ENCODE data around the gene CPNE4. TPM values are rescaled to one million over a fixed set of nuclear protein-coding genes. Genes with fewer than 3 reads are reported as not detected.

CPNE4 gene
- total RNA-seq, 1 experiment from 2014 or later, result 1.9 TPM

DNA sequence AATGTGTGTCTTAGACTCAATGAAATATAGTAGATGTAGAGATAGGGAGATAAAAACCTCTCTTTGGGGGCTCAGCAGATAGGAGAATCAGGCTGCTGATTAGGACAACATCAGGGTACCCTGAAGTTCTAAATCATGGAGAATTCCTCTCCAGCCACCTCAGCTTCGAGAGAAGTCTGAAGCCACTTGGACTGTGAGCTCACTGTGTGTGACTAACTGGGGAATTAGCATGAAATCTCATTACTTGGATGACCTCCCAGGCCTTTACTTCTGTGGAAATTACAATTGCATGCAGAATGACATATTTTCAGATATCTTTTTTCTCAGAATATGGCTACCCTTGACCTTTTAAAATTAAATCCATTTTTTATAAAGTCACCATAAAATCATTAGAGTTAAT, 404.0 kb downstream of the CPNE4 start:
- no peak overlapping the region for H4K91ac ChIP-seq (ENCODE audit: insufficient read length, low read depth, low read length)
- no peaks in the 10 kb centered on the region for H3K9me3 ChIP-seq (ENCODE audit: control insufficient read depth, low read depth, low read length)
- H3K4me2 ChIP-seq (ENCODE audit: insufficient read depth, insufficient read length, low read length), result no peak overlapping the region
- no peak overlapping the region for H3K14ac ChIP-seq (ENCODE audit: insufficient read depth, low read length)
- no peak overlapping the region for H4K8ac ChIP-seq (replicated peaks; ENCODE audit: insufficient read length, low read depth, low read length)
- H2BK5ac ChIP-seq (ENCODE audit: insufficient read length, low read length), result no peak overlapping the region
- no peak overlapping the region for H2BK20ac ChIP-seq (ENCODE audit: low read depth, low read length, poor library complexity, severe bottlenecking)
- Mint-ChIP-seq H3K4me1 (no peaks in the 10 kb centered on the region), H3K27ac (no peak overlapping the region), H3K36me3 (ENCODE audit: insufficient read depth in 1 of 3, low read depth in 3 of 3) (no peaks in the 10 kb centered on the region; a peak in 1 of 7 replicates), H3K9me3 (peaks cover 0 to 3% of the 10 kb centered on the region in 2 experiments; a peak in 1 of 5 replicates), H3K27me3 (ENCODE audit: low read depth) (no peaks in the 10 kb centered on the region), H3K4me3 (no peak overlapping the region)
- no peak for DNase-seq
- no peak overlapping the region for H2AFZ ChIP-seq (ENCODE audit: low read length)
- no peak overlapping the region for H3K9ac ChIP-seq (ENCODE audit: extremely low read depth, insufficient read length, low read length)
- no peak overlapping the region for H3K23ac ChIP-seq (ENCODE audit: insufficient read length, low read depth, low read length)
- no peak overlapping the region for H2BK15ac ChIP-seq (ENCODE audit: low read depth, low read length)
- TF ChIP-seq, protein P1, sequence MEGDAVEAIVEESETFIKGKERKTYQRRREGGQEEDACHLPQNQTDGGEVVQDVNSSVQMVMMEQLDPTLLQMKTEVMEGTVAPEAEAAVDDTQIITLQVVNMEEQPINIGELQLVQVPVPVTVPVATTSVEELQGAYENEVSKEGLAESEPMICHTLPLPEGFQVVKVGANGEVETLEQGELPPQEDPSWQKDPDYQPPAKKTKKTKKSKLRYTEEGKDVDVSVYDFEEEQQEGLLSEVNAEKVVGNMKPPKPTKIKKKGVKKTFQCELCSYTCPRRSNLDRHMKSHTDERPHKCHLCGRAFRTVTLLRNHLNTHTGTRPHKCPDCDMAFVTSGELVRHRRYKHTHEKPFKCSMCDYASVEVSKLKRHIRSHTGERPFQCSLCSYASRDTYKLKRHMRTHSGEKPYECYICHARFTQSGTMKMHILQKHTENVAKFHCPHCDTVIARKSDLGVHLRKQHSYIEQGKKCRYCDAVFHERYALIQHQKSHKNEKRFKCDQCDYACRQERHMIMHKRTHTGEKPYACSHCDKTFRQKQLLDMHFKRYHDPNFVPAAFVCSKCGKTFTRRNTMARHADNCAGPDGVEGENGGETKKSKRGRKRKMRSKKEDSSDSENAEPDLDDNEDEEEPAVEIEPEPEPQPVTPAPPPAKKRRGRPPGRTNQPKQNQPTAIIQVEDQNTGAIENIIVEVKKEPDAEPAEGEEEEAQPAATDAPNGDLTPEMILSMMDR (conservative IDR thresholded peaks at IDR 0.05), result no peak
- H3K27ac ChIP-seq (ENCODE audit: insufficient read length, low read depth, low read length), result no peak overlapping the region
- H3K18ac ChIP-seq (ENCODE audit: insufficient read length, low read depth, low read length), result no peak overlapping the region
- no peak overlapping the region for H2AK5ac ChIP-seq (ENCODE audit: insufficient read length, low read length)
- no peak overlapping the region for H3T11ph ChIP-seq (ENCODE audit: low read length)
- no peaks in the 10 kb centered on the region for H3K4me1 ChIP-seq (ENCODE audit: insufficient read depth, low read length)
- H2BK12ac ChIP-seq (ENCODE audit: insufficient read length, low read depth, low read length), result no peak overlapping the region
- WGBS (ENCODE audit: extremely low coverage, insufficient read length, low lambda C conversion rate), result no CpG with 5 or more reads among the region's 1 CpG
- no peak overlapping the region for H3K4ac ChIP-seq (ENCODE audit: low read depth, low read length)
- H3K23me2 ChIP-seq (ENCODE audit: insufficient read length, low read depth, low read length, poor library complexity, severe bottlenecking), result no peaks in the 10 kb centered on the region
- no peaks in the 10 kb centered on the region for H3K79me1 ChIP-seq (ENCODE audit: insufficient read depth, low read depth, low read length, poor library complexity, severe bottlenecking)
- no peak overlapping the region for H4K5ac ChIP-seq (ENCODE audit: insufficient read length, low read depth, low read length)
- no peaks in the 10 kb centered on the region for H4K20me1 ChIP-seq (ENCODE audit: control insufficient read depth, insufficient read depth, insufficient read length)
- H3K27me3 ChIP-seq (ENCODE audit: insufficient read depth, low read length), result no peaks in the 10 kb centered on the region
- H3K56ac ChIP-seq (ENCODE audit: insufficient read length, low read depth, low read length), result no peak overlapping the region
- H3K79me2 ChIP-seq (ENCODE audit: insufficient read depth, low read length), result no peaks in the 10 kb centered on the region
- H2BK120ac ChIP-seq (ENCODE audit: low read depth, low read length, poor library complexity, severe bottlenecking), result no peak overlapping the region
